GM12878 (cell line): ENCODE results near the gene MRPL50. TPM values are rescaled to one million over a fixed set of nuclear protein-coding genes. Genes with fewer than 3 reads are reported as not detected.

ENCODE experiments used
- ATAC-seq: fragments of 200-7000 bp; cut with Tn5 transposase; 3 replicates; pipeline ENCODE4 v1.9.1; 2020; ENCODE audit warnings: mild to moderate bottlenecking, moderate library complexity
- BruUV-seq: library from RNA; stranded (reverse); fragments of 400-500 nt; replicated peaks from 2 replicates; lab custom pipeline; 2021; lab: Mats Ljungman, UMichigan
- CTCF ChIA-PET: fragments of 300-600 bp; sonication (Branson Sonifier 250); formaldehyde crosslinking; extraction: SDS; loops from one replicate; lab custom pipeline; 2021; ENCODE audit warnings: inconsistent platforms; lab: Yijun Ruan, JAX
- POLR2A ChIA-PET: fragments of 350-600 bp; formaldehyde crosslinking; extraction: SDS; loops from one replicate; lab custom pipeline; 2021; ENCODE audit warnings: inconsistent platforms; lab: Charles Lee
- RAD21 ChIA-PET: fragments of 300-600 bp; sonication (Branson Sonifier 250); formaldehyde crosslinking; loops from one replicate; lab custom pipeline; 2023; ENCODE audit warnings: antibody characterized with exemption; ENCODE audit not compliant: unreplicated experiment; lab: Charles Lee
- SMC1A ChIA-PET: fragments of 300-600 bp; sonication (Branson Sonifier 250); formaldehyde crosslinking; loops from one replicate; lab custom pipeline; 2023; ENCODE audit not compliant: unreplicated experiment, uncharacterized antibody; lab: Charles Lee
- DNase-seq: peaks from one replicate; pipeline ENCODE4 v3.0.0-alpha.2; 2011; ENCODE audit warnings: low read depth, low spot score
- FAIRE-seq: peaks from 3 replicates; lab custom pipeline; 2011; peaks lifted over from hg19 to GRCh38; lab: Jason Lieb, UNC
- H2AFZ ChIP-seq: 2 replicates; pipeline ENCODE4 v1.6.0; 2011; ENCODE audit warnings: low read depth, low read length, control low read depth; ENCODE audit not compliant: control insufficient read depth
- H3K27ac ChIP-seq: 2 replicates; pipeline ENCODE4 v1.5.1; 2011; ENCODE audit warnings: control low read depth; ENCODE audit not compliant: control insufficient read depth, insufficient read depth
- H3K27me3 ChIP-seq, 2 experiments: replicated peaks in 1 of 2; 2 replicates each; pipeline versions ENCODE4 v1.6.0 to v1.6.1; 2011; ENCODE audit warnings: low read length in 1 of 2; ENCODE audit not compliant: control insufficient read depth in 2 of 2, insufficient read depth in 2 of 2
- H3K36me3 ChIP-seq, 2 experiments: 2 replicates each; pipeline ENCODE4 v1.5.1; 2011; ENCODE audit warnings: low read length in 1 of 2; ENCODE audit not compliant: control insufficient read depth in 2 of 2, insufficient read depth in 2 of 2
- H3K4me1 ChIP-seq: 2 replicates; pipeline ENCODE4 v1.6.1; 2011; ENCODE audit warnings: mild to moderate bottlenecking, low read length, moderate library complexity, mixed read lengths; ENCODE audit not compliant: control insufficient read depth, insufficient read depth
- H3K4me2 ChIP-seq: 2 replicates; pipeline ENCODE4 v1.6.0; 2011; ENCODE audit warnings: control low read depth; ENCODE audit not compliant: control insufficient read depth, insufficient read depth
- H3K4me3 ChIP-seq: fragments of 200-600 bp; sonication (generic); 2 replicates; pipeline ENCODE4 v1.5.1; 2016
- H3K79me2 ChIP-seq: 2 replicates; pipeline ENCODE4 v1.6.0; 2011; ENCODE audit warnings: low read length; ENCODE audit not compliant: control insufficient read depth, insufficient read depth
- H3K9ac ChIP-seq: 2 replicates; pipeline ENCODE4 v1.8.0; 2011; ENCODE audit warnings: low read length, control low read depth, mixed read lengths; ENCODE audit not compliant: control insufficient read depth, insufficient read depth
- H3K9me3 ChIP-seq: replicated peaks from 3 replicates; pipeline ENCODE4 v1.5.1; 2011; ENCODE audit warnings: mild to moderate bottlenecking, low read length; ENCODE audit not compliant: control insufficient read depth, insufficient read depth
- H4K20me1 ChIP-seq: 2 replicates; pipeline ENCODE4 v1.6.0; 2011; ENCODE audit not compliant: control insufficient read depth, insufficient read depth
- BCL3 ChIP-seq: IDR thresholded peaks from 2 replicates; pipeline ENCODE4 v1.6.1; 2011; ENCODE audit warnings: borderline replicate concordance, low read depth, mild to moderate bottlenecking, moderate library complexity, low read length; ENCODE audit not compliant: insufficient read depth, poor library complexity, severe bottlenecking
- BMI1 ChIP-seq: fragments of 450-650 bp; IDR thresholded peaks from 2 replicates; pipeline ENCODE4 v1.6.1; 2016; ENCODE audit warnings: mild to moderate bottlenecking, moderate library complexity, borderline replicate concordance
- FOXM1 ChIP-seq: IDR thresholded peaks from 2 replicates; pipeline ENCODE4 v1.6.1; 2012; ENCODE audit warnings: low read depth, mild to moderate bottlenecking, inconsistent platforms, low read length, moderate library complexity
- KLF5 ChIP-seq: fragments of 450-650 bp; IDR thresholded peaks from 2 replicates; pipeline ENCODE4 v1.6.1; 2014; ENCODE audit warnings: mild to moderate bottlenecking; ENCODE audit not compliant: partially characterized antibody
- MEF2B ChIP-seq: fragments of 450-650 bp; IDR thresholded peaks from 2 replicates; pipeline ENCODE4 v1.6.1; 2018; ENCODE audit warnings: mild to moderate bottlenecking, moderate library complexity; ENCODE audit not compliant: partially characterized antibody, poor library complexity, severe bottlenecking
- MLLT1 ChIP-seq: fragments of 450-650 bp; IDR thresholded peaks from 2 replicates; pipeline ENCODE4 v1.6.1; 2016; ENCODE audit warnings: mild to moderate bottlenecking
- MTA2 ChIP-seq: fragments of 450-650 bp; IDR thresholded peaks from 2 replicates; pipeline ENCODE4 v1.6.1; 2016; ENCODE audit warnings: low read depth, mild to moderate bottlenecking, moderate library complexity
- NFYA ChIP-seq: IDR thresholded peaks from 2 replicates; pipeline ENCODE4 v1.6.1; 2011; ENCODE audit warnings: low read depth, mild to moderate bottlenecking, low read length, improper control_type of control experiment, borderline replicate concordance
- RELA ChIP-seq: fragments of 450-650 bp; IDR thresholded peaks from 2 replicates; pipeline ENCODE4 v1.8.0; 2014; ENCODE audit warnings: borderline replicate concordance; ENCODE audit not compliant: partially characterized antibody
- RELB ChIP-seq: fragments of 450-650 bp; IDR thresholded peaks from 2 replicates; pipeline ENCODE4 v1.6.1; 2017; ENCODE audit warnings: low read depth, mild to moderate bottlenecking, moderate library complexity
- SMC3 ChIP-seq: IDR thresholded peaks from 2 replicates; pipeline ENCODE4 v1.6.1; 2011; ENCODE audit warnings: low read length, improper control_type of control experiment, borderline replicate concordance
- SPI1 ChIP-seq: IDR thresholded peaks from 2 replicates; pipeline ENCODE4 v1.6.1; 2011; ENCODE audit warnings: low read depth, mild to moderate bottlenecking, low read length, moderate library complexity, borderline replicate concordance; ENCODE audit not compliant: insufficient read depth
- SREBF1 ChIP-seq: IDR thresholded peaks from 2 replicates; pipeline ENCODE4 v1.6.1; 2012; ENCODE audit warnings: mild to moderate bottlenecking, low read length
- WGBS: methylation state at CpG from one replicate; pipeline ENCODE4 v1.1.6; 2016; ENCODE audit warnings: low lambda C conversion rate; ENCODE audit not compliant: insufficient replicate concordance, insufficient coverage; ENCODE audit errors: missing lambda C conversion rate; 5-methylcytosine and 5-hydroxymethylcytosine counted together
- in situ Hi-C: fragments of 300-500 bp; cut with MboI; formaldehyde crosslinking; loops from 9 replicates; pipeline ENCODE4 v1.14.3; 2018; ENCODE audit warnings: mixed read lengths
- intact Hi-C: fragments of 100-400 bp; cut with micrococcal nuclease; formaldehyde crosslinking; loops from one replicate; pipeline ENCODE4 v1.14.2; 2022; ENCODE audit not compliant: unreplicated experiment
- polyA plus RNA-seq, 11 experiments: library from polyadenylated mRNA; depleted of rRNA in 4 of 11; unstranded in 6 of 11; stranded (reverse) in 5 of 11; fragments of >200 nt; fragmentation: Nextera tagmentation in 4 of 11; fragmentation: Illumina TruSeq in 1 of 11; extraction: Ambion mirVana in 4 of 11; extraction: Trizol in 1 of 11; gene quantifications; 1 replicate in 1 of 11; 2 replicates in 10 of 11; pipeline versions ENCODE4 v1.2.1 to v1.2.3, GENCODE V29; 2011 to 2016; ENCODE audit warnings: inconsistent platforms in 2 of 11, missing spikeins in 2 of 11, low read depth in 1 of 11
- total RNA-seq, 4 experiments: library from RNA; depleted of rRNA in 3 of 4; stranded (reverse); fragments of >200 nt in 3 of 4; fragmentation: Illumina TruSeq in 1 of 4; extraction: Trizol in 1 of 4; gene quantifications; 2 replicates each; pipeline versions ENCODE4 v1.2.1 to v1.2.3, GENCODE V29; 2013 to 2021

MRPL50 gene
- total and polyA plus RNA-seq, 10 of the 15 experiments (the other 5 are each of a cell fraction or from before 2014, with no cell fraction given), result 12.8 to 79.4 (median 27.9) TPM

GRCh38 chr9:101433229-101433628 lies 34.8 kb upstream of the MRPL50 start (continued):
- TF ChIP-seq FOXM1, result no peak
- TF ChIP-seq BCL3, result no peak
- TF ChIP-seq KLF5, result no peak
- no peak for TF ChIP-seq RELA
- TF ChIP-seq SREBF1, result no peak
- no peak for TF ChIP-seq MEF2B

GRCh38 chr9:101432740-101433139 lies 34.3 kb upstream of the MRPL50 start:
- Histone ChIP-seq H3K9me3 (no peaks in the 10 kb centered on the region), H3K4me3 (no peak overlapping the region), H3K4me1 (peaks cover 1% of the 10 kb centered on the region; the same call in 1 of the 2 replicates), H4K20me1 (no peaks in the 10 kb centered on the region), H3K27ac (no peak overlapping the region), H3K27me3 (no peaks in the 10 kb centered on the region), H3K36me3 (no peaks in the 10 kb centered on the region), H2AFZ (no peak overlapping the region), H3K4me2 (no peak overlapping the region), H3K9ac (no peak overlapping the region), H3K79me2 (no peaks in the 10 kb centered on the region)
- in situ Hi-C loops (no loop called here), intact Hi-C loops (no loop called here)
- ChIA-PET POLR2A (interaction anchor here (1.1 kb wide), 1 partner anchor 12 kb away, joined by 3 read pairs; no protein-coding TSS in a partner anchor), RAD21 (no interaction called here), CTCF (interaction anchor here (0.7 to 3.0 kb wide), 6 partner anchors 9 to 100 kb away, joined by 3 to 9 read pairs (median 4); no protein-coding TSS in a partner anchor), SMC1A (interaction anchor here (0.9 to 1.8 kb wide), 5 partner anchors 11 to 34 kb away, joined by 3 to 6 read pairs (median 4); partner anchors contain the start of genes MRPL50 and ZNF189)
- 90% methylated on average over 1 of the region's 1 CpG for WGBS
- FAIRE-seq, result no peak
- BruUV-seq, result no TSS peak
- DNase-seq, result no peak
- no peak for ATAC-seq
- TF ChIP-seq SMC3, result no peak
- TF ChIP-seq RELB, result no peak
- no peak for TF ChIP-seq BMI1
- TF ChIP-seq MTA2, result no peak
- no peak for TF ChIP-seq MLLT1
- TF ChIP-seq NFYA, result no peak
- no peak for TF ChIP-seq SPI1
